ENCODE data around the gene ADAM12.

DNA sequence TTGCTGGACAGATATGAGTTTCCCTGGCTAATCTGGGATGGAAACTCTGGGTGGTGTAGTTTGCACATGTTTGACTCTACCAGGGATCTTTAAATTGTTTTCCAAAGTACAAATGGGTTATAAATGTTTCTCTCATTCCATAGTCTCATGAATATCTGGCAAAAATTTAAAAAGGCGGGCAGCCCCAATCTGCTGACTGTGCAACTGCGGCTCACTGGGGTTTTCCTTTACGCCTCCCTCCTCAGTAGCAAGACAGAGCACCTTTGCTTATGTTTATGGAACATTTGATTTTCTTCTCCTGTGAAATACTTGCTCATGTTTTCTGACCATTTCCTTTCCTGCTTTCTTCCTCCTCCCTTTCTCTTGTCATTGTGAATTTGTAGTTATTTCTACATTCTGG is 105.0 kb downstream of the ADAM12 start:
- TF ChIP-seq CTCF (IDR thresholded peaks at IDR 0.05) (no peak), POLR2A (IDR thresholded peaks at IDR 0.05) (no peak)
